Thyroid gland (tissue), 4 donors: ENCODE results near the gene SEC14L1. TPM values are rescaled to one million over a fixed set of nuclear protein-coding genes. Genes with fewer than 3 reads are reported as not detected.
"Not testable (repeated sequence)": the region's sequence is repeated elsewhere in the genome, so short reads cannot be mapped to it uniquely, and the experiment has no call there.

Source experiments
- DNase-seq, 2 donors: peaks; one replicate each; pipeline ENCODE4 v3.0.0-alpha.2; 2019
- H3K27ac ChIP-seq, 3 donors: fragments of 200-600 bp; sonication (generic); 1 replicate in 2 of 3; 2 replicates in 1 of 3; pipeline ENCODE4 v1.5.1; 2016 to 2019; ENCODE audit warnings: mild to moderate bottlenecking in 1 of 3, moderate library complexity in 1 of 3
- H3K27me3 ChIP-seq: fragments of 200-600 bp; sonication (generic); one replicate; pipeline ENCODE4 v1.5.1; 2019
- H3K36me3 ChIP-seq, 2 donors: fragments of 200-600 bp; sonication (generic); one replicate each; pipeline ENCODE4 v1.5.1; 2016 to 2019
- H3K4me1 ChIP-seq, 2 donors: fragments of 200-600 bp; sonication (generic); one replicate each; pipeline ENCODE4 v1.5.1; 2017 to 2019
- H3K4me3 ChIP-seq, 3 donors: fragments of 200-600 bp; sonication (generic); replicated peaks in 1 of 3; 1 replicate in 2 of 3; 2 replicates in 1 of 3; pipeline ENCODE4 v1.5.1; 2016; ENCODE audit warnings: mild to moderate bottlenecking in 1 of 3
- H3K9me3 ChIP-seq: fragments of 200-600 bp; sonication (generic); one replicate; pipeline ENCODE4 v1.5.1; 2017
- CTCF ChIP-seq, 6 experiments: fragments of 200-600 bp in 3 of 6; fragments of 450-650 bp in 3 of 6; sonication (generic) in 3 of 6; IDR thresholded peaks; one replicate each; pipeline ENCODE4 v1.5.1; 2016 to 2019; ENCODE audit warnings: antibody characterized with exemption in 6 of 6, mild to moderate bottlenecking in 2 of 6, inconsistent platforms in 1 of 6, moderate library complexity in 1 of 6
- POLR2A ChIP-seq, 2 donors: fragments of 450-650 bp; IDR thresholded peaks; one replicate each; pipeline ENCODE4 v1.6.1; 2017; ENCODE audit warnings: antibody characterized with exemption in 2 of 2, mild to moderate bottlenecking in 2 of 2, moderate library complexity in 1 of 2
- WGBS, 2 donors: methylation state at CpG; one replicate each; pipeline ENCODE4 v1.1.5; 2017; 5-methylcytosine and 5-hydroxymethylcytosine counted together
- intact Hi-C: fragments of 100-400 bp; cut with DNase I; formaldehyde crosslinking; loops from one replicate; pipeline ENCODE4 v1.15.1; 2023
- total RNA-seq, 4 donors: library from RNA; depleted of rRNA; stranded (reverse); fragments of >200 nt; gene quantifications; one replicate each; pipeline ENCODE4 v1.2.3, GENCODE V29; 2016

The SEC14L1 gene
- total RNA-seq, 4 donors from 2014 or later, result 57.6 to 287 (median 102) TPM

- TF ChIP-seq POLR2A (IDR thresholded peaks at IDR 0.05), result no peak
- no peak for TF ChIP-seq CTCF (IDR thresholded peaks at IDR 0.05)
- Histone ChIP-seq H3K36me3 (no peaks in the 10 kb centered on the region), H3K4me3 (no peak overlapping the region), H3K27ac (peak overlapping the region in 1 of 3 donors; percentile 28), H3K27me3 (no peaks in the 10 kb centered on the region), H3K9me3 (no peaks in the 10 kb centered on the region), H3K4me1 (peaks cover 0 to 16% of the 10 kb centered on the region in 2 donors)
- DNase-seq, result peak in 1 of 2 donors; percentile 16
- intact Hi-C loops, result no loop called here
- 60 to 74% methylated on average over 13 to 14 of the region's 15 CpGs for WGBS, 2 donors
Observed at GRCh38 chr17:77133087-77133638, 7.6 kb upstream of the SEC14L1 start.

- peaks cover 0 to 13% of the 10 kb centered on the region in 2 donors for H3K4me1 ChIP-seq
- TF ChIP-seq POLR2A (IDR thresholded peaks at IDR 0.05) (no peak), CTCF (IDR thresholded peaks at IDR 0.05) (no peak)
- no peaks in the 10 kb centered on the region for H3K27me3 ChIP-seq
- no peak overlapping the region for H3K4me3 ChIP-seq
- H3K9me3 ChIP-seq, result no peaks in the 10 kb centered on the region
- 91 to 94% methylated on average over 8 of the region's 8 CpGs for WGBS, 2 donors
- no peak overlapping the region for H3K27ac ChIP-seq
- H3K36me3 ChIP-seq, result no peaks in the 10 kb centered on the region
- DNase-seq, result no peak
- intact Hi-C loops, result no loop called here
Observed at GRCh38 chr17:77136420-77136767, 4.4 kb upstream of the SEC14L1 start.

- Histone ChIP-seq H3K36me3 (no peaks in the 10 kb centered on the region), H3K27me3 (no peaks in the 10 kb centered on the region), H3K4me1 (peaks cover 5 to 19% of the 10 kb centered on the region in 2 donors), H3K27ac (no peak overlapping the region), H3K9me3 (no peaks in the 10 kb centered on the region), H3K4me3 (no peak overlapping the region)
- intact Hi-C loops, result no loop called here
- 100% methylated on average over 3 of the region's 3 CpGs for WGBS, 2 donors
- no peak for DNase-seq
- TF ChIP-seq CTCF (IDR thresholded peaks at IDR 0.05), result no peak
- no peak for TF ChIP-seq POLR2A (IDR thresholded peaks at IDR 0.05)
Observed at GRCh38 chr17:77137111-77137510, 3.7 kb upstream of the SEC14L1 start.

GRCh38 chr17:77137886-77138285 lies 2.9 kb upstream of the SEC14L1 start:
- WGBS, 2 donors, result 82 to 87% methylated on average over 3 of the region's 3 CpGs
- not testable (repeated sequence) for DNase-seq, H3K27ac ChIP-seq

GRCh38 chr17:77140166-77140877 lies 447 bp upstream of the SEC14L1 start:
- WGBS, 2 donors, result 15% methylated on average over 11 of the region's 67 CpGs; no CpG with 5 or more reads in 1 of the 2 donors
- Histone ChIP-seq H3K4me3 (peak overlapping the region; percentile 13 to 94 (median 29)), H3K27me3 (no peaks in the 10 kb centered on the region), H3K4me1 (peaks cover 17 to 28% of the 10 kb centered on the region in 2 donors), H3K9me3 (no peaks in the 10 kb centered on the region), H3K36me3 (peaks cover 0 to 7% of the 10 kb centered on the region in 2 donors), H3K27ac (peak overlapping the region; percentile 81 to 96 (median 87))
- intact Hi-C loops, result loop anchor here (5.0 kb wide), 1 partner anchor 38 kb away; no protein-coding TSS in a partner anchor
- peak; percentile 99 for DNase-seq
- TF ChIP-seq CTCF (IDR thresholded peaks at IDR 0.05) (peak in 2 of 6 experiments; percentile 13 to 14), POLR2A (IDR thresholded peaks at IDR 0.05) (peak; percentile 81 to 97)

More at GRCh38 chr17:77137886-77138285, 2.9 kb upstream of the SEC14L1 start:
- H3K36me3 ChIP-seq, H3K9me3 ChIP-seq, H3K4me3 ChIP-seq, H3K27me3 ChIP-seq, intact Hi-C loops: not testable (repeated sequence)
- peaks cover 13 to 26% of the 10 kb centered on the region in 2 donors for H3K4me1 ChIP-seq
